Inferior parietal cortex (tissue), 1 donor: Measurements from ENCODE around the gene SMIM11.
"Not testable (repeated sequence)": the region's sequence is repeated elsewhere in the genome, so short reads cannot be mapped to it uniquely, and the experiment has no call there.

Experiments used
- DNase-seq: peaks from one replicate; pipeline ENCODE4 v3.0.0-alpha.2; 2016; ENCODE audit errors: extremely low spot score

Gene SMIM11

DNA sequence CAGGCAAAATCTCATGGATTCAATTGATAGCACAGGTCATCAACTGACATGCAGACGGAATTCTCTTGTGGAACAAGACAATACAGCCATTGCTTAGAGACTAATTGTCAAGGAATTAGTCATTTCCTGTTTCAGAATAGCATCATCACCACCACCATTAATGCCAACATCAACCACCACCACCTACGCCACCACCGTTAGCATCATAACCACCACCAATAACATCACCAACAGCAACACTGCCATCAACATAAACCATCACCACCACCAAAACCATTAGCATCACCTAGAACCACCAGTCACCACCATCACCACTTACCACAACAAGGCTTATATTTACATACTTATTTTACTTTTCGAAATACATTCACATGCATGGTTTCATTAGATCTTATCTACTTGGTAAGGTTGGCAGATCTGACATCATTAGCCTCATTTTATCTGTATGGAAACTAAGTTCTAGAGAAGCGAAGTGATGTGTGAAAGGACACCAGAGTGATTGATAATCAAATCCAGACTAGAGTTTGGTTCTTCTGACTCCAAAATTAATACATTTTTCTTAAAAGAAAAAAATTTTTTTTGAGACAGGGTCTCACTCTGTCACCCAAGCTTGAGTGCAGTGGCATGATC is 42.3 kb downstream of the SMIM11 start:
- DNase-seq = not testable (repeated sequence)

DNA sequence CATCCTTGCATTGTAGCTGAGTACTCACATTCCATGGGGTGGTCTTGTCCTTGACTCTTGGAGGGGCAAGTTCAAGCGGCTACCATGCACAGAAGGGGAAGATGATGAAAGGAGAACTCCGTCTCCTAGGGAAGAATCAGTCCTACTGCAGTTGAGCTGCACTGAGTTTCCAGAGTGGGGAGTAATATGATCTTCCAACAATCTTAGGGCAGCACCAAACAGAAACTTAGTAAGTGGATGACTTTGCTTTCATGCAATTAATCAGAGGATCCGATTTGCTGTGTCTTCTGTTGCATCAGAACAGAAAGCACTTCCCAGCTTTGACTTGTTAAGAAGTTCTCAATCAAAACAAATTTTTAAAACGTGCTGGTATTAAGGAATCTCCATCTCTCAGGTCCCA is 48.5 kb downstream of the SMIM11 start, which contains the start of gene SMIM34:
Gene SMIM34, minus strand, starts transcription at position 147 of the 400 bp plus-strand sequence. Its CDS starts 112 bp downstream, at position 35.
- DNase-seq = not testable (repeated sequence)

DNA sequence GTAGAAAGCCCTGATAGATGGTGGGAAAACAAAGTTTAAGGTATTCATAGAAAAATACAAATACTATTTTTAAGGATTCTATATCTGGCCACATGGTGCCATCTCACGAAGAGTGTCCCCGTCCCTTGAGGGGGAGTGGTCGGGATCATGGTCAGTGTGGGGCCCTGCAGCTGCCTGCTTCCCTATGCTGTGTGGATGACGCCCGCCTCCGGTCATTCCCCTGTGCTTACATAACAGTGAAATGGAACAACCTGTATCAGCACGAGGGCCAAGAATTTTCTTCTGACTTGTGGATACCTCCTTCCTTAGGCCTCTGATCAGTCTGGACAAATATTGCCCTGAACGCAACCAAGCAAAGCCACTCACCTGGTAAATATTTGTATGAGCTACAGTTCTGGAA is 52.0 kb downstream of the SMIM11 start:
- not testable (repeated sequence) for DNase-seq

DNA sequence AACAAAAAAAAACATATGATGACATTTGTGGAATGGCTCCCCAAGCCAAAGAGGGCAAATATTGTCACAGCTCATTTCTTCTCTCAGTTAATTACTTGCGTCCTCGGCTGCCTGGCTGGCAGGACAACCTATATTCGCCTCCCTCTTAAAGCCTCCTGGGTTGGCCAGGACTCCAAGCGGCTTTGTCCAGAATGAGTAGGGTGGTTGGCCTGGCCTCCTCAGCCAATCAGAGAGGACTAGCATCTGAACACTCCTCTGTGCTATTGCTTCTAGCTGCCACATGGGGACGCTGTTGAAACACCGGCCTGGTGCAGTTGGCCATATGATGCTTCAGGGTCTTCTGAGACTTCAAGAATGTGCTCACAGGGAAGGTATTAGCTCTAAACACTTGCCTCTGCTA is 53.1 kb downstream of the SMIM11 start:
- not testable (repeated sequence) for DNase-seq

DNA sequence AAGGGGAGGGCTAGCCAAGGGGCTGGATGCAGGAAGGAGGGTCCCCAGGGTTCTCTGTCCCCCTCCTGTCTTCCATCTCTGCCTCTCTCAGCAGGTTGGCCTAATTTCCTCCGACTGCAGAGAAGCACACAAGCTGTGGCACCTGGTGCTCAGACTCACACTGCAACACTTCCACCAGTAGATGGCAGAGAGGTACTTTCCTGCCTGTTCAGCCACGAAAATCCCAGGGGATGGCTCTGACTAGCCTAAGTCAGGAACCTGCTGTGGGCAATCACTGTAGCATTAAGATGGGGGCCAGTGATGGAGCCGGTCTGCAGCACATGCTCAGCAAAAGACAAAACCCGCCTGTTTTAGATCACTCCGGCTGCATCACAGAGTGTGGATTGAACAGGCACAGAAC is 54.4 kb downstream of the SMIM11 start:
- DNase-seq = not testable (repeated sequence)
